Loucy (cell line): ENCODE results near the gene RHEX.
"Not testable (repeated sequence)": the region's sequence is repeated elsewhere in the genome, so short reads cannot be mapped to it uniquely, and the experiment has no call there.

Source experiments
- H2AFZ ChIP-seq: fragments of 200-600 bp; sonication (generic); 2 replicates; pipeline ENCODE4 v1.6.0; 2016; ENCODE audit warnings: antibody characterized with exemption, mild to moderate bottlenecking, low read length, moderate library complexity
- H3F3A ChIP-seq: fragments of 200-600 bp; 2 replicates; pipeline ENCODE4 v1.6.0; 2016; ENCODE audit warnings: antibody characterized with exemption, low read depth, mild to moderate bottlenecking
- H3K27me3 ChIP-seq: fragments of 200-600 bp; sonication (generic); 2 replicates; pipeline ENCODE4 v1.6.1; 2014; ENCODE audit warnings: low read length, mild to moderate bottlenecking; ENCODE audit not compliant: insufficient read depth, poor library complexity, severe bottlenecking
- H3K36me3 ChIP-seq: fragments of 200-600 bp; sonication (generic); 2 replicates; pipeline ENCODE4 v1.6.1; 2016; ENCODE audit warnings: low read length; ENCODE audit not compliant: insufficient read depth
- H3K4me1 ChIP-seq: fragments of 200-600 bp; sonication (generic); 2 replicates; pipeline ENCODE4 v1.5.1; 2014; ENCODE audit warnings: low read length, mild to moderate bottlenecking; ENCODE audit not compliant: insufficient read depth, poor library complexity, severe bottlenecking
- H3K4me2 ChIP-seq: fragments of 200-600 bp; sonication (generic); 2 replicates; pipeline ENCODE4 v1.6.0; 2014; ENCODE audit warnings: antibody characterized with exemption, low read length, low read depth, mild to moderate bottlenecking; ENCODE audit not compliant: poor library complexity, severe bottlenecking
- H3K4me3 ChIP-seq: fragments of 200-600 bp; sonication (generic); 2 replicates; pipeline ENCODE4 v1.5.1; 2014; ENCODE audit warnings: low read length, mild to moderate bottlenecking, mixed read lengths; ENCODE audit not compliant: poor library complexity, severe bottlenecking
- H3K79me2 ChIP-seq: fragments of 200-600 bp; sonication (generic); 2 replicates; pipeline ENCODE4 v1.6.1; 2014; ENCODE audit warnings: low read length; ENCODE audit not compliant: insufficient read depth
- H3K9ac ChIP-seq: fragments of 200-600 bp; sonication (generic); 2 replicates; pipeline ENCODE4 v1.6.0; 2014; ENCODE audit warnings: mild to moderate bottlenecking, low read depth, low read length, moderate library complexity; ENCODE audit not compliant: poor library complexity, severe bottlenecking
- H3K9me2 ChIP-seq: fragments of 200-600 bp; sonication (generic); replicated peaks from 2 replicates; pipeline ENCODE4 v1.6.1; 2016; ENCODE audit warnings: low read depth, low read length, mixed read lengths
- H3K9me3 ChIP-seq: fragments of 200-600 bp; sonication (generic); 2 replicates; pipeline ENCODE4 v1.6.1; 2014; ENCODE audit warnings: mild to moderate bottlenecking, antibody characterized with exemption, low read length, low read depth; ENCODE audit not compliant: insufficient read depth
- H4K20me1 ChIP-seq: fragments of 200-600 bp; sonication (generic); 2 replicates; pipeline ENCODE4 v1.6.0; 2014; ENCODE audit warnings: antibody characterized with exemption, low read length, mild to moderate bottlenecking; ENCODE audit not compliant: insufficient read depth, poor library complexity, severe bottlenecking
- CTCF ChIP-seq: fragments of 200-600 bp; sonication (generic); conservative IDR thresholded peaks from 2 replicates; pipeline ENCODE4 v1.5.1; 2014; ENCODE audit warnings: mild to moderate bottlenecking, antibody characterized with exemption, low read length
- EZH2phosphoT487 ChIP-seq: fragments of 200-600 bp; IDR thresholded peaks from 2 replicates; pipeline ENCODE4 v1.6.1; 2018; ENCODE audit warnings: antibody characterized with exemption, mild to moderate bottlenecking, moderate library complexity, borderline replicate concordance

Gene RHEX

DNA sequence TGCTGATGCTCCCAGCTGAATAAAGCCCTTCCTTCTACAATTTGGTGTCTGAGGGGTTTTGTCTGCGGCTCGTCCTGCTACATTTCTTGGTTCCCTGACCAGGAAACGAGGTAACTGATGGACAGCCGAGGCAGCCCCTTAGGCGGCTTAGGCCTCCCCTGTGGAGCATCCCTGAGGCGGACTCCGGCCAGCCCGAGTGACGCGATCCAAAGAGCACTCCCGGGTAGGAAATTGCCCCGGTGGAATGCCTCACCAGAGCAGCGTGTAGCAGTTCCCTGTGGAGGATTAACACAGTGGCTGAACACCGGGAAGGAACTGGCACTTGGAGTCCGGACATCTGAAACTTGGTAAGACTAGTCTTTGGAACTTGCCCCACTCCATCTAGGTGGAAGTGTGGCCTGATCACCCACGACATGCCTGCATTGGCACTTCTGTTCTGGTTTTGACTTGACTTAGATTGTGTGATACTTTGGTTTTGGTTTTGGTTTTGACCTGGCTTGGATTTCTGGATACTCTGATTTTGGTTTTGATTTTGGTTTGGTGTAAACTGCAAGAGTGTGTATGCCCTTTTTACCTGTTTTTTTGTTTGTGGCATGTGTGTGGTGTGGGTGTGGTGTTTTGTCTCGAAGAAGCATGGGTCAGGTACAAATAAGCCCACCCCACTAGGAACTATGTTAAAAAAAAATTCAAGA lies at the start of gene RHEX:
Gene RHEX (plus strand): TSS at position 255 of the 692 bp plus-strand sequence. CDS start 44,656 bp downstream, outside the sequence.
- H3K9me2 ChIP-seq, H4K20me1 ChIP-seq, H3F3A ChIP-seq, H3K9me3 ChIP-seq, H3K4me3 ChIP-seq, H2AFZ ChIP-seq, H3K9ac ChIP-seq, H3K27me3 ChIP-seq: not testable (repeated sequence)
- Histone ChIP-seq H3K79me2 (peaks cover 31% of the 10 kb centered on the region; the same call in 1 of the 2 replicates), H3K4me1 (peaks cover 38% of the 10 kb centered on the region), H3K36me3 (peaks cover 52% of the 10 kb centered on the region), H3K4me2 (peak within 1 kb of the TSS; percentile 0)

- no peak overlapping the region for H3K9ac ChIP-seq
- no peak overlapping the region for H3K4me2 ChIP-seq
- H3K9me2 ChIP-seq = no peaks in the 10 kb centered on the region
- H3K36me3 ChIP-seq = no peaks in the 10 kb centered on the region
- no peaks in the 10 kb centered on the region for H3K27me3 ChIP-seq
- H3K4me1 ChIP-seq = peaks cover 19% of the 10 kb centered on the region
- TF ChIP-seq EZH2phosphoT487 (no peak), CTCF (no peak)
- H4K20me1 ChIP-seq = no peaks in the 10 kb centered on the region
- no peaks in the 10 kb centered on the region for H3F3A ChIP-seq
- no peaks in the 10 kb centered on the region for H3K79me2 ChIP-seq
- H3K4me3 ChIP-seq = no peak overlapping the region
- H2AFZ ChIP-seq = no peak overlapping the region
- no peaks in the 10 kb centered on the region for H3K9me3 ChIP-seq
These were observed 48.8 kb upstream of the RHEX start for GRCh38 chr1:206003854-206004800.

GRCh38 chr1:206004826-206005225 lies 48.1 kb upstream of the RHEX start:
- Histone ChIP-seq H3K9ac (no peak overlapping the region), H3K9me3 (no peaks in the 10 kb centered on the region), H3K79me2 (no peaks in the 10 kb centered on the region), H3K4me3 (no peak overlapping the region), H3K36me3 (no peaks in the 10 kb centered on the region), H3K9me2 (no peaks in the 10 kb centered on the region), H3F3A (no peaks in the 10 kb centered on the region), H2AFZ (no peak overlapping the region), H3K27me3 (no peaks in the 10 kb centered on the region), H3K4me1 (peaks cover 26% of the 10 kb centered on the region), H4K20me1 (no peaks in the 10 kb centered on the region), H3K4me2 (no peak overlapping the region)
- TF ChIP-seq CTCF (no peak), EZH2phosphoT487 (no peak)
